Sciatic nerve (tissue), 2 donors: ENCODE results near the gene GATD1. TPM values are rescaled to one million over a fixed set of nuclear protein-coding genes. Genes with fewer than 3 reads are reported as not detected.
"Not testable (repeated sequence)": the region's sequence is repeated elsewhere in the genome, so short reads cannot be mapped to it uniquely, and the experiment has no call there.

ENCODE experiments used
- ATAC-seq: fragments of 200-7000 bp; cut with Tn5 transposase; one replicate; pipeline ENCODE4 v1.9.1; 2020; ENCODE audit warnings: mild to moderate bottlenecking, moderate library complexity
- DNase-seq: peaks from one replicate; pipeline ENCODE4 v3.0.0-alpha.2; 2020; ENCODE audit warnings: low spot score
- intact Hi-C: fragments of 100-400 bp; cut with DNase I; formaldehyde crosslinking; loops from one replicate; pipeline ENCODE4 v1.14.2; 2022
- total RNA-seq: library from RNA; stranded (reverse); fragmentation: NEBNext Ultra II Directional; extraction: Animal tissue kit (Norgen Biotek cat#: 25700); gene quantifications from one replicate; pipeline ENCODE4 v1.2.1, GENCODE V29; 2021
- donor health status: DM: no; HTN: no; CAD: no.
- donor health status: DM: no; HTN: no; CAD: no.

Gene GATD1
- total RNA-seq, 1 donor from 2014 or later = 74.8 TPM

GRCh38 chr11:746289-747157 is 30.8 kb downstream of the GATD1 start:
- intact Hi-C loops = loop anchor here (10.0 kb wide), 1 partner anchor 1638 kb away; no protein-coding TSS in a partner anchor
- peak; percentile 44 for ATAC-seq
- no peak for DNase-seq

GRCh38 chr11:745428-745827 is 31.9 kb downstream of the GATD1 start:
- ATAC-seq (no peak), DNase-seq (no peak)
- intact Hi-C loops = loop anchor here (10.0 kb wide), 1 partner anchor 1639 kb away; no protein-coding TSS in a partner anchor

GRCh38 chr11:742571-743201 is 34.6 kb downstream of the GATD1 start:
- ATAC-seq (no peak), DNase-seq (no peak)
- intact Hi-C loops = loop anchor here (10.0 kb wide), 1 partner anchor 1642 kb away; no protein-coding TSS in a partner anchor

GRCh38 chr11:742156-742546 is 35.1 kb downstream of the GATD1 start:
- DNase-seq (no peak), ATAC-seq (no peak)
- intact Hi-C loops = loop anchor here (10.0 kb wide), 1 partner anchor 1643 kb away; no protein-coding TSS in a partner anchor

- DNase-seq, intact Hi-C loops: not testable (repeated sequence)
- ATAC-seq = peak; percentile 24
Observed at GRCh38 chr11:737899-738298, 39.4 kb downstream of the GATD1 start.

GRCh38 chr11:737366-737765 is 39.9 kb downstream of the GATD1 start:
- intact Hi-C loops = no loop called here
- peak; percentile 34 for ATAC-seq
- no peak for DNase-seq

GRCh38 chr11:734541-734940 is 42.7 kb downstream of the GATD1 start:
- intact Hi-C loops, ATAC-seq, DNase-seq: not testable (repeated sequence)

- intact Hi-C loops = no loop called here
- ATAC-seq = no peak
- DNase-seq = no peak
Observed at GRCh38 chr11:733072-733471, 44.2 kb downstream of the GATD1 start.

- ATAC-seq (peak; percentile 49), DNase-seq (peak; percentile 71)
- intact Hi-C loops = no loop called here
Observed at GRCh38 chr11:729492-730074, 47.7 kb downstream of the GATD1 start.

- intact Hi-C loops = no loop called here
- no peak for DNase-seq
- ATAC-seq = no peak
Observed at GRCh38 chr11:728901-729491, 48.3 kb downstream of the GATD1 start.

- intact Hi-C loops = no loop called here
- ATAC-seq = peak; percentile 87
- DNase-seq = peak; percentile 91
Observed at GRCh38 chr11:727859-728748, 49.2 kb downstream of the GATD1 start.

GRCh38 chr11:727281-727701 is 50.0 kb downstream of the GATD1 start:
- intact Hi-C loops = no loop called here
- DNase-seq (no peak), ATAC-seq (peak; percentile 4)

- peak; percentile 77 for DNase-seq
- ATAC-seq = no peak
- intact Hi-C loops = no loop called here
Observed at GRCh38 chr11:726278-727220, 50.7 kb downstream of the GATD1 start.

GRCh38 chr11:725624-726202 is 51.6 kb downstream of the GATD1 start:
- DNase-seq = no peak
- intact Hi-C loops = no loop called here
- ATAC-seq = no peak

GRCh38 chr11:724778-725386 is 52.4 kb downstream of the GATD1 start:
- DNase-seq (no peak), ATAC-seq (no peak)
- intact Hi-C loops = no loop called here

GRCh38 chr11:724049-724777 is 53.1 kb downstream of the GATD1 start:
- ATAC-seq (no peak), DNase-seq (no peak)
- intact Hi-C loops = no loop called here
